NCI-H226 (cell line): ENCODE results near the gene NFIA.

ENCODE experiments used
- DNase-seq: peaks from one replicate; pipeline ENCODE4 v3.0.0-alpha.2; 2015

NFIA gene

DNA sequence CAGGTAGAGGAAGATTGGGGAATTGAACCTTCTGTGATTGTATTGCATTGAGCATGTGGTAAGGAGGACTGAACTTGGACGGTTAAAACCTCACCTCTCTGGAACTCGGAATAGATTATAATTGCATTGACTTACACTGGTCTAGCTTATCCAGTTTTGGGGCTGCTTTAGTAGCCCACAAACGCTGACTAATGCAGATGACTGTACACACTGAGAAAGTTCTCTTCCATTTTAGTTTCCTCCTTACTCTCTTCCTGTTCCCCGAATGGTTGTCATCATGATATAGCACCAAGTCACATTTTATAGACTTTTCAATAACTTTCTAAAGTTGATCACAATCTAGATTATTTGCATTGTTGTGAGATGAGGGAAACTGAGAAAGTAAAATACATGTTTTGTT lies 78.2 kb downstream of the NFIA start:
- peak; percentile 31 for DNase-seq

DNA sequence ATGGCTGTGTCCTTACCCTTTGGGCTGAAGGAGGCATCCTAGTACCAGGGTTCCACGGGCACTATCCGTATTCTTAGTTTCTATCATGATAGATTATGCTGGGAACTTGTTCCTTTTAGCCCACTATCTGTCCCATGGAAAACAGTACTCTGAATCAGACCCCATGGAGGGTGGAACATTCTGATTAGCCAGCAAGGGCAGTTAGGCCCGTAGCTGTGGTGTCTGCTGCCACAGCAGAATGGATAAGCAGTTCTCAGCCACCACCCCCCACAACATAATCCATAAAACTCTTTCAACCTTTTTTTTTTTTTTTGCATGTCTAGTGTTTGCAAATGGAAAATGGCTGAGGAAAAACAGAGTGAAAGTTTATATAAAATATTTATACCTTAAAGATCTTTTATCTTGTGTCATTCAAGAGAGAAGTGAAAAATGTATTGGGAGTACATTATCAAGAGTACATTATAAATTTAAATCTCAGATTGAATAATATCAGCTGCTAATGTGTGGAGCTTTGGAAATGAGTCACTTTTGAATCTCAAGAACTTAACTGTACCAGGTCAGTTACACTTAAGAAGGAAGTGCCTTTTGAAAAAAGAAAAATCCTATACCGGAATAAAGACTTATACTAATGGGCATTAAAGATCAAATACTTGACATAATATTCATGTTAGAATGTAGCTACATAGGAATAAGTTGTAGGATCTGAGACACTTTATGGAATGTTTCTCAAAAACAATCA lies 80.3 kb downstream of the NFIA start:
- no peak for DNase-seq

GRCh38 chr1:61163355-61163754 lies 81.0 kb downstream of the NFIA start:
- DNase-seq: no peak

GRCh38 chr1:61165402-61165801 lies 83.0 kb downstream of the NFIA start:
- DNase-seq: no peak

- no peak for DNase-seq
Measured at GRCh38 chr1:61167309-61167708, 84.9 kb downstream of the NFIA start.

DNA sequence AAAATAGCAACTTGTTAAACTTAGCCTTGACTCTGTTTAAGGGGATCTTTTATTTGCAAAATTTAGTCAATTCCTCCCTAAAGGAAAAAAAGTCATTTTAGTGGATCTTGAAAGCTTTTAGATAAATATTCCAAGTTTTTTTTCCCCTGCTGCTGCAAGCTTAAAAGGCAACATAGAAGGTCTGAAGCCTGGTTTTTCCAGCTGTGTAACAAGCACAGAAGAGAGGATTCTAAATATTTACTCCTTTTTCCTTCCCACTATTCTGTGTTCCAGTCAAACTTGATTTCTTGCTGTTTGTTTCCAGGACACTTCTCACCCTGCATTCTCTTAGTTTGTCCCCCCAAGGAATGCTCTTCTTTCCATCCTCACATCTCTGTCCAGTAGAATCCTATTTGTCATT lies 86.7 kb downstream of the NFIA start:
- DNase-seq: no peak

DNA sequence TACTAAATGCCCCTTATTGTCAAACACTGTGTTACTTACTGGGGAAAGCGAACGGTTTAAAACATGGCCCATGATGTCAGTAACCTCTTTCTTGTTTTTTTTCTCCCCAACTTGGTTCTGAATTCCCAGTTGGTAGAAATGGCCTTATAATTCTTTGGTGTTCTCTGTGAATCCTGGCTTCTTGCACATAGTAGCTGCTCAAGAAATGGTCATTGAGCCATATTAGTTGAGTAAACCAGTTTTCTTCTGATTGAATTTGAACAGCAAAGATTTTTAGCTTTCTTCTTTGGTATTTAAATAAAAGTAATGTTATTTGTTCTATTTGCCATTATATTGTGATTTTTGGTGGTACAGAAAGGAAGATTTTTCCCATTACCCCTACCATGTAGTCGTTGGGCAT lies 87.3 kb downstream of the NFIA start:
- no peak for DNase-seq

- DNase-seq: peak; percentile 52
Measured at GRCh38 chr1:61170328-61171238, 88.2 kb downstream of the NFIA start.

GRCh38 chr1:61171346-61171745 lies 89.0 kb downstream of the NFIA start:
- no peak for DNase-seq

DNA sequence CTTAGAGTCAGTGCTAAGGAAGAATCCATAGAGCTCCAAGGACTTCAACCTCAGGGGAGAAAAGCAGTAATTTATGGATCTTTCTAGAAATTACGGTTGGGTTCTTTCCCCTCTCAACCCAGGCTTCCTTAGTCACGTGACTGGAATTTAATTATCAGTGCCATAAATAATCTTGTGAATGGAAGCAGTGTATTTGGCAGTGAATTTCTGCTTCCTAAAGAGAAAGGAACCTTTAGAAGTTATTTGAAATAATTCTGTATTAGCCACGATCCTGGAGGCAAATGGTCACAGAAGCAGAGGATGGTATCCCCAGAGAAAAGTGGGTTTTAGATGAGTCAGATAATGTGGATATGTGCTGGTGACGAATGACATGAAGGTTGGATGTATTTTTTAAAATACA lies 89.6 kb downstream of the NFIA start:
- DNase-seq: no peak

DNA sequence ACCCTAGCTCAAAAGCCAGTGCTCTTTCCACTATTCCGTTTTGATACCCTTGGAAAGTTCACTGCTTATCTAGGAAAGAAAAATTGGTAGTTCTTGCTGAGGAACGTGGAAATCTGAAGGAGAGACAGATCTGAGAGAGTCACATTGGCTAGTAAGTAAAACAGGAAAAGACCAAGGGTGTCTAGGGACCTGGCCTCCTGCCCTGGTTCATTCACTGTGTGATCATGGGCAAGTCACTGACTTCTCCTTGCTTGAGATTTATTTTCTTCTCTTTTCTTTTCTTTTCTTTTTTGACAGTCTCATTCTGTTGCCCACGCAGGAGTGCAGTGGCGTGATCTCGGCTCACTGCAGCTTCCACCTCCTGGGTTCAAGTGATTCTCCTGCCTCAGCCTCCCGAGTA lies 90.8 kb downstream of the NFIA start:
- DNase-seq: no peak

GRCh38 chr1:61174060-61174795 lies 91.9 kb downstream of the NFIA start:
- DNase-seq: no peak

DNA sequence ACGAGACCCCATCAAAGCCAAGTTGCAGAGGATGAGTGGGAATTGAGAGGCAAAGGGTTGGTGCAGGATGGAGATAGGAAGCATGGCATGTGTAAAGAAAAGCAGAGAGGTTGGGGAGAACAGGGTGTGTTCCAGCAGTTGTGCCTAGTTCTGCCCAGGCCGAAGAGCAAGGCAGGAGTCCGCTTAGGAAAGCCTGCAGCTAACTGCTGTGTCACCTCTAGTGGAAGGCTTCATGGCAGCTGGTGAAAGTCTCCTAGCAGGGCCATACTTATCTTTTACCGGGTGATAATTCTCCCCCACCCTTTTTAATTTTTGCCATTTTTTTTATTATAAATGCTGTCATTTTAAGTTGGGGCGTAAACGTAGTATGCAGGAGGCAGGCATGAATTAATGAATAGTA lies 93.6 kb downstream of the NFIA start:
- DNase-seq: no peak

- DNase-seq: no peak
Measured at GRCh38 chr1:61181067-61182038, 99.0 kb downstream of the NFIA start.

GRCh38 chr1:61182049-61182448 lies 99.7 kb downstream of the NFIA start:
- DNase-seq: peak; percentile 36

DNA sequence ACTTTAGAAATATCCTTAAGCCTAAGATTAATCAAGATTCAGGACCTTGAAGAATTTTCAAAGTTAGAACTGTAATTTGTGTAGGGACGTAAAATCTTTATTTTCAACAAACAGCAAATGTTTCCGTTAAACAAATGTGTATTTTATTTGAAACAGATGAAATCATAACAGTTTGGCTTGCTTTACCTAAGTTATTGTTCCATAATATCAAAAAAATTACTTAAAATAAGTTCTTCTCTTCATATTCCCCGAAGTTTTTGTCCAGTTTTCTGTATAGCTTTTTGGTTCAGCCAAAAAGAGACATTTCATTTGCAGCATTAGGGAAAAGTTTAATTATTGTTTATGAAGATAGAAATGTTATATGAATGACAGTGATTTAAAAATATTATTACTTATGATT lies 100.1 kb downstream of the NFIA start:
- no peak for DNase-seq

DNA sequence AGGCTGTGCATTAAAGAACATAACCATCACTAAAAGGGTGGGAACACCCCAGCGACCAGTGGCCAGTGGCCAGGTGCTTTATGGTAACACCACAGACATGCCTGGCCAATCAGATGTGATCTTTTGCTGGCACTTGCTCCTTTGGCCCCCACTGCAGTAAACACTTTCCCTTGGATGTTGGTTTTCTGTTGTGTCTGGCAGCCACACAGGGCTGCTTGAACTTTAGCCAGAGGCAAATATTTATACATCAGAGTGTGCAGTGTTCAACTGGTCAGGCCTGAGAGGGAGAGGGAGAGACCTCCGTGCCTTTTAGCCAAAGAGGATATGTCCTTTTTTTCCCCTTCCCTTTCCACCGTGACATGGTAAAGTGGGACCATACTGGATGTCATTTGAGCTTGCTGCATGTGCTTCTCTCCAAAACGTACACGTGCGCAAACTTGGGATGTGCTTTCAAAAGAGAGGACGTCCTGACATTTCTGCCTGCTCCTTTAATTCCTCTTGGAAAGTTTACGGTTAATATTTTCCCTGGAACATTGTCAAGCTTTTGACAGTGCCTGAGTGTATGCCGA lies 101.2 kb downstream of the NFIA start:
- no peak for DNase-seq

DNA sequence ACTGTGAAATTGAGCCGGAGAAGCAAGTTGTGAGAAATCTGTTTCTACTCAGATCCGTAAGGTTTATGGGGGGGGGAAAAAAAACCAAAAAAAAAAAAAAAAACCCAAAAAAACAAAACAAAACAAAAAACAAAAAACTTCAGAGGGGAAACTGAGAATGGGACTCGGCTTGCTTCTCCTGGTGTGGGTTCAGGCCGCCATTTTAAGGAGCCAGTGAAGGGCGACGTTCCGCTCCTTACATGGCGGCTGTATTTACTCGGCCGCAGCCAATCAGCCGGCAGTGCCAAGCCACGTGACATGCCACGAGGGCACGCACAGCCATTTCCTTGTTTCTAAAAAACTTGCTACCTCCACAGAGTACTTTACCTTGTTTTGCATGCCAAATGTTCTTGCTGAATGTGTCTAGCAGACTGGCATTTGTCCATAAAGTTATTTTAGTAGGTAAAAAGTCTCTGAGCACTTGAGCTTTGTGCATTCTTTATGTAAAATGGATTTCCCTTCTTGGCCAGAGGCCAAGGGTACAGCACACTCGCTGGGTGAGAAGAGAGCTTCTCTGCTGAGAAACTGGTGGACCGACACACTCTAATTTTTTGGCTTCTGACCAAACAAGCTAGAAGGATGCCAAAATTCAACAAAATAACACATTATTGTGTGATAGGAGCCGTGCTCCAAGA lies 101.8 kb downstream of the NFIA start:
- DNase-seq: peak; percentile 91

- DNase-seq: no peak
Measured at GRCh38 chr1:61184714-61185106, 102.3 kb downstream of the NFIA start.

GRCh38 chr1:61186753-61187152 lies 104.4 kb downstream of the NFIA start:
- DNase-seq: no peak

GRCh38 chr1:61187352-61188086 lies 105.2 kb downstream of the NFIA start:
- DNase-seq: no peak
